B cell (primary cell): ENCODE data around the gene HMGXB3. TPM values are rescaled to one million over a fixed set of nuclear protein-coding genes. Genes with fewer than 3 reads are reported as not detected.

Experiments
- ATAC-seq: fragments of 200-7000 bp; cut with Tn5 transposase; one replicate; pipeline ENCODE4 v1.10.0; 2021; ENCODE audit warnings: low read depth, mild to moderate bottlenecking, moderate number of reproducible peaks, moderate library complexity
- CTCF ChIA-PET: fragments of 350-600 bp; sonication (Branson Sonifier 250); formaldehyde crosslinking; loops from one replicate; lab custom pipeline; 2021; ENCODE audit warnings: antibody characterized with exemption, inconsistent platforms; lab: Charles Lee
- POLR2A ChIA-PET: fragments of 350-600 bp; sonication (Branson Sonifier 250); formaldehyde crosslinking; loops from one replicate; lab custom pipeline; 2021; ENCODE audit warnings: antibody characterized with exemption; lab: Charles Lee
- DNase-seq: peaks from one replicate; pipeline ENCODE4 v3.0.0; 2013
- H2AFZ ChIP-seq: 2 replicates; pipeline ENCODE4 v1.6.1; 2012; ENCODE audit warnings: mild to moderate bottlenecking, low read depth, low read length; ENCODE audit not compliant: insufficient read depth, poor library complexity, severe bottlenecking
- H3K27ac ChIP-seq, 2 donors: 1 replicate in 1 of 2; 2 replicates in 1 of 2; pipeline ENCODE4 v1.5.1; 2012 to 2013; ENCODE audit warnings: low read length in 2 of 2, mild to moderate bottlenecking in 2 of 2, moderate library complexity in 1 of 2
- H3K27me3 ChIP-seq, 4 experiments: fragments of 200-600 bp in 1 of 4; sonication (generic) in 1 of 4; replicated peaks in 1 of 4; 1 replicate in 2 of 4; 2 replicates in 2 of 4; pipeline versions ENCODE4 v1.6.1 to v1.7.0; 2013 to 2016; ENCODE audit warnings: low read length in 3 of 4, mild to moderate bottlenecking in 2 of 4, mixed read lengths in 1 of 4, moderate library complexity in 1 of 4; ENCODE audit not compliant: insufficient read depth in 4 of 4, control insufficient read depth in 3 of 4; ENCODE audit errors: control extremely low read depth in 1 of 4
- H3K36me3 ChIP-seq, 2 experiments: replicated peaks in 1 of 2; 1 replicate in 1 of 2; 2 replicates in 1 of 2; pipeline versions ENCODE4 v1.6.1 to v1.7.1; 2013; ENCODE audit warnings: low read length in 1 of 2; ENCODE audit not compliant: insufficient read depth in 2 of 2, control insufficient read depth in 1 of 2; ENCODE audit errors: control extremely low read depth in 1 of 2, extremely low read depth in 1 of 2
- H3K4me1 ChIP-seq, 2 donors: fragments of 200-600 bp in 1 of 2; sonication (generic) in 1 of 2; 1 replicate in 1 of 2; 2 replicates in 1 of 2; pipeline versions ENCODE4 v1.5.1 to v1.6.1; 2013 to 2017; ENCODE audit warnings: low read length in 2 of 2; ENCODE audit not compliant: control insufficient read depth in 2 of 2, insufficient read depth in 2 of 2
- H3K4me2 ChIP-seq: replicated peaks from 2 replicates; pipeline ENCODE3; 2012; ENCODE audit warnings: mild to moderate bottlenecking, low read depth, low read length; ENCODE audit not compliant: poor library complexity, severe bottlenecking
- H3K4me3 ChIP-seq, 5 experiments: fragments of 200-600 bp in 1 of 5; sonication (generic) in 1 of 5; 1 replicate in 3 of 5; 2 replicates in 2 of 5; pipeline versions ENCODE4 v1.5.1 to v1.7.0; 2011 to 2016; ENCODE audit warnings: low read length in 4 of 5, mild to moderate bottlenecking in 4 of 5, low read depth in 2 of 5, control low read depth in 1 of 5, moderate library complexity in 1 of 5; ENCODE audit not compliant: insufficient read depth in 1 of 5; ENCODE audit errors: control extremely low read depth in 1 of 5, extremely low read depth in 1 of 5
- H3K79me2 ChIP-seq: fragments of 200-600 bp; sonication (generic); one replicate; pipeline ENCODE4 v1.6.0; 2016; ENCODE audit warnings: low read length; ENCODE audit not compliant: control insufficient read depth, insufficient read depth
- H3K9ac ChIP-seq: fragments of 200-600 bp; sonication (generic); 2 replicates; pipeline ENCODE4 v1.6.1; 2017; ENCODE audit warnings: mild to moderate bottlenecking, low read length, moderate library complexity
- H3K9me3 ChIP-seq, 3 donors: one replicate each; pipeline versions ENCODE4 v1.6.1 to v1.7.1; 2013; ENCODE audit warnings: low read length in 2 of 3; ENCODE audit not compliant: control insufficient read depth in 2 of 3, insufficient read depth in 1 of 3; ENCODE audit errors: control extremely low read depth in 1 of 3
- H4K20me1 ChIP-seq: 2 replicates; pipeline ENCODE4 v1.6.0; 2012; ENCODE audit warnings: mild to moderate bottlenecking, low read length; ENCODE audit not compliant: insufficient read depth, control insufficient read depth, poor library complexity, severe bottlenecking
- H3K27ac Mint-ChIP-seq: one replicate; pipeline ENCODE4 v1.8.0; 2021; ENCODE audit warnings: mixed read lengths
- H3K27me3 Mint-ChIP-seq: one replicate; pipeline ENCODE4 v1.8.0; 2021; ENCODE audit warnings: mixed read lengths
- H3K4me1 Mint-ChIP-seq: one replicate; pipeline ENCODE4 v1.8.0; 2021; ENCODE audit warnings: mixed read lengths
- H3K4me3 Mint-ChIP-seq: one replicate; pipeline ENCODE4 v1.8.0; 2021; ENCODE audit warnings: mixed read lengths
- H3K9me3 Mint-ChIP-seq: one replicate; pipeline ENCODE4 v1.8.0; 2022; ENCODE audit warnings: mixed read lengths; ENCODE audit not compliant: insufficient read depth
- CTCF ChIP-seq: fragments of 200-600 bp; IDR thresholded peaks from one replicate; pipeline ENCODE4 v1.8.0; 2022; ENCODE audit warnings: antibody characterized with exemption, mild to moderate bottlenecking
- EZH2 ChIP-seq: IDR thresholded peaks from 2 replicates; pipeline ENCODE4 v1.6.1; 2012; ENCODE audit warnings: borderline replicate concordance, low read depth, mild to moderate bottlenecking, moderate library complexity, low read length; ENCODE audit not compliant: insufficient read depth, poor library complexity, severe bottlenecking
- WGBS: methylation state at CpG from one replicate; pipeline ENCODE4 v1.1.5; 2013; ENCODE audit warnings: missing lambda C conversion rate; ENCODE audit not compliant: insufficient coverage; 5-methylcytosine and 5-hydroxymethylcytosine counted together
- intact Hi-C: fragments of 100-400 bp; cut with micrococcal nuclease; formaldehyde crosslinking; loops from one replicate; pipeline ENCODE4 v1.10.0; 2022
- polyA plus RNA-seq: library from polyadenylated mRNA; depleted of rRNA; stranded (reverse); fragments of >200 nt; gene quantifications from 2 replicates; pipeline ENCODE4 v1.2.3, GENCODE V29; 2012
- total RNA-seq, 2 donors: library from RNA; stranded (reverse); fragments of 120-200 nt in 1 of 2; gene quantifications; 1 replicate in 1 of 2; 2 replicates in 1 of 2; pipeline versions ENCODE4 v1.2.3 to v1.2.4, GENCODE V29; 2013 to 2022

HMGXB3 gene
- total and polyA plus RNA-seq, 2 donors (not counting 1 experiment from before 2014, with no cell fraction given) = 28.5 to 35.7 TPM

GRCh38 chr5:150064681-150065220 is 64.2 kb downstream of the HMGXB3 start:
- ChIA-PET CTCF (interaction anchor here (1.5 kb wide), 1 partner anchor 9 kb away, joined by 5 read pairs; no protein-coding TSS in a partner anchor), POLR2A (no interaction called here)
- no peaks in the 10 kb centered on the region for H3K27me3 ChIP-seq

GRCh38 chr5:150065346-150065745 is 64.8 kb downstream of the HMGXB3 start:
- intact Hi-C loops = no loop called here
- TF ChIP-seq CTCF = no peak
- TF ChIP-seq EZH2 = no peak
- H3K4me1 Mint-ChIP-seq = peaks cover 18% of the 10 kb centered on the region
- 88% methylated on average over 5 of the region's 6 CpGs for WGBS
- no peaks in the 10 kb centered on the region for H3K27me3 ChIP-seq
- no peak for ATAC-seq
- H3K4me1 ChIP-seq = peaks cover 0 to 22% of the 10 kb centered on the region in 2 donors
- H2AFZ ChIP-seq = no peak overlapping the region
- ChIA-PET POLR2A (no interaction called here), CTCF (no interaction called here)
- no peak overlapping the region for H3K4me2 ChIP-seq
- no peak overlapping the region for H3K4me3 ChIP-seq
- DNase-seq = no peak
- no peak overlapping the region for H3K27ac ChIP-seq
- no peaks in the 10 kb centered on the region for H4K20me1 ChIP-seq
- no peak overlapping the region for H3K27ac Mint-ChIP-seq
- H3K27me3 Mint-ChIP-seq = no peaks in the 10 kb centered on the region
- no peaks in the 10 kb centered on the region for H3K79me2 ChIP-seq
- H3K36me3 ChIP-seq = no peaks in the 10 kb centered on the region
- no peak overlapping the region for H3K9ac ChIP-seq
- no peaks in the 10 kb centered on the region for H3K9me3 Mint-ChIP-seq
- no peaks in the 10 kb centered on the region for H3K9me3 ChIP-seq
- H3K4me3 Mint-ChIP-seq = no peak overlapping the region

More at GRCh38 chr5:150064681-150065220, 64.2 kb downstream of the HMGXB3 start:
- Histone ChIP-seq H3K9ac (no peak overlapping the region), H3K27ac (no peak overlapping the region), H3K4me2 (no peak overlapping the region), H3K9me3 (no peaks in the 10 kb centered on the region), H3K4me1 (peaks cover 0 to 22% of the 10 kb centered on the region in 2 donors), H3K4me3 (no peak overlapping the region), H3K79me2 (no peaks in the 10 kb centered on the region), H2AFZ (no peak overlapping the region), H3K36me3 (no peaks in the 10 kb centered on the region), H4K20me1 (no peaks in the 10 kb centered on the region)
- 70% methylated on average over 2 of the region's 7 CpGs for WGBS
- ATAC-seq (no peak), DNase-seq (no peak)
- H3K27ac Mint-ChIP-seq = no peak overlapping the region
- intact Hi-C loops = no loop called here
- TF ChIP-seq CTCF = no peak
- TF ChIP-seq EZH2 = no peak
- peaks cover 18% of the 10 kb centered on the region for H3K4me1 Mint-ChIP-seq
- no peaks in the 10 kb centered on the region for H3K27me3 Mint-ChIP-seq
- no peak overlapping the region for H3K4me3 Mint-ChIP-seq
- no peaks in the 10 kb centered on the region for H3K9me3 Mint-ChIP-seq
